ENCODE data around the gene DCAF15. TPM values are rescaled to one million over a fixed set of nuclear protein-coding genes. Genes with fewer than 3 reads are reported as not detected.
"Not testable (repeated sequence)": the region's sequence is repeated elsewhere in the genome, so short reads cannot be mapped to it uniquely, and the experiment has no call there.

Gene DCAF15
- total RNA-seq, 1 experiment from 2014 or later: 35.5 TPM

- Mint-ChIP-seq H3K27me3 (ENCODE audit: unreplicated experiment) (no peaks in the 10 kb centered on the region), H3K36me3 (ENCODE audit: insufficient read depth, unreplicated experiment) (peaks cover 4% of the 10 kb centered on the region), H3K4me1 (ENCODE audit: low read depth, unreplicated experiment) (no peaks in the 10 kb centered on the region), H3K4me3 (ENCODE audit: low read depth, unreplicated experiment) (no peak overlapping the region), H3K9me3 (ENCODE audit: low read depth, unreplicated experiment) (no peaks in the 10 kb centered on the region), H3K27ac (ENCODE audit: unreplicated experiment) (no peak overlapping the region)
- no TSS peak for BruUV-seq (replicated peaks)
- no peak for TF ChIP-seq CTCF (IDR thresholded peaks at IDR 0.05; ENCODE audit: unreplicated experiment)
- intact Hi-C loops (cut with micrococcal nuclease; ENCODE audit: unreplicated experiment): no loop called here
- CTCF ChIA-PET: no interaction called here
- no peak for DNase-seq
These were observed 16.1 kb downstream of the DCAF15 start for GRCh38 chr19:13968383-13968935.

- CTCF ChIA-PET: no interaction called here
- Mint-ChIP-seq H3K4me1 (ENCODE audit: low read depth, unreplicated experiment) (no peaks in the 10 kb centered on the region), H3K27ac (ENCODE audit: unreplicated experiment) (no peak overlapping the region), H3K4me3 (ENCODE audit: low read depth, unreplicated experiment) (no peak overlapping the region), H3K36me3 (ENCODE audit: insufficient read depth, unreplicated experiment) (peaks cover 5% of the 10 kb centered on the region), H3K9me3 (ENCODE audit: low read depth, unreplicated experiment) (no peaks in the 10 kb centered on the region), H3K27me3 (ENCODE audit: unreplicated experiment) (no peaks in the 10 kb centered on the region)
- DNase-seq: no peak
- TF ChIP-seq CTCF (IDR thresholded peaks at IDR 0.05; ENCODE audit: unreplicated experiment): no peak
- intact Hi-C loops (cut with micrococcal nuclease; ENCODE audit: unreplicated experiment): no loop called here
- no TSS peak for BruUV-seq (replicated peaks)
These were observed 16.7 kb downstream of the DCAF15 start for GRCh38 chr19:13968999-13969398.

- Mint-ChIP-seq H3K4me1 (ENCODE audit: low read depth, unreplicated experiment) (no peaks in the 10 kb centered on the region), H3K4me3 (ENCODE audit: low read depth, unreplicated experiment) (no peak overlapping the region), H3K9me3 (ENCODE audit: low read depth, unreplicated experiment) (no peaks in the 10 kb centered on the region), H3K27me3 (ENCODE audit: unreplicated experiment) (no peaks in the 10 kb centered on the region), H3K36me3 (ENCODE audit: insufficient read depth, unreplicated experiment) (peaks cover 8% of the 10 kb centered on the region), H3K27ac (ENCODE audit: unreplicated experiment) (no peak overlapping the region)
- DNase-seq: no peak
- intact Hi-C loops (cut with micrococcal nuclease; ENCODE audit: unreplicated experiment): no loop called here
- no peak for TF ChIP-seq CTCF (IDR thresholded peaks at IDR 0.05; ENCODE audit: unreplicated experiment)
- CTCF ChIA-PET: no interaction called here
- no TSS peak for BruUV-seq (replicated peaks)
These were observed 17.6 kb downstream of the DCAF15 start for GRCh38 chr19:13969897-13970296.

- intact Hi-C loops (cut with micrococcal nuclease; ENCODE audit: unreplicated experiment); H3K27me3 Mint-ChIP-seq (ENCODE audit: unreplicated experiment); H3K4me1 Mint-ChIP-seq (ENCODE audit: low read depth, unreplicated experiment); H3K4me3 Mint-ChIP-seq (ENCODE audit: low read depth, unreplicated experiment); CTCF ChIA-PET; H3K36me3 Mint-ChIP-seq (ENCODE audit: insufficient read depth, unreplicated experiment); DNase-seq; BruUV-seq (replicated peaks); H3K27ac Mint-ChIP-seq (ENCODE audit: unreplicated experiment); H3K9me3 Mint-ChIP-seq (ENCODE audit: low read depth, unreplicated experiment): not testable (repeated sequence)
These were observed 19.6 kb downstream of the DCAF15 start for GRCh38 chr19:13971868-13972267.

- no peak for TF ChIP-seq CTCF (IDR thresholded peaks at IDR 0.05; ENCODE audit: unreplicated experiment)
- Mint-ChIP-seq H3K4me3 (ENCODE audit: low read depth, unreplicated experiment) (no peak overlapping the region), H3K27me3 (ENCODE audit: unreplicated experiment) (no peaks in the 10 kb centered on the region), H3K27ac (ENCODE audit: unreplicated experiment) (no peak overlapping the region), H3K36me3 (ENCODE audit: insufficient read depth, unreplicated experiment) (peaks cover 4% of the 10 kb centered on the region), H3K9me3 (ENCODE audit: low read depth, unreplicated experiment) (no peaks in the 10 kb centered on the region), H3K4me1 (ENCODE audit: low read depth, unreplicated experiment) (no peaks in the 10 kb centered on the region)
- CTCF ChIA-PET: no interaction called here
- intact Hi-C loops (cut with micrococcal nuclease; ENCODE audit: unreplicated experiment): no loop called here
- no TSS peak for BruUV-seq (replicated peaks)
- no peak for DNase-seq
These were observed 20.3 kb downstream of the DCAF15 start for GRCh38 chr19:13972368-13973155.

- intact Hi-C loops (cut with micrococcal nuclease; ENCODE audit: unreplicated experiment); H3K9me3 Mint-ChIP-seq (ENCODE audit: low read depth, unreplicated experiment); H3K27ac Mint-ChIP-seq (ENCODE audit: unreplicated experiment); H3K27me3 Mint-ChIP-seq (ENCODE audit: unreplicated experiment); CTCF ChIA-PET; BruUV-seq (replicated peaks); H3K36me3 Mint-ChIP-seq (ENCODE audit: insufficient read depth, unreplicated experiment); H3K4me1 Mint-ChIP-seq (ENCODE audit: low read depth, unreplicated experiment); H3K4me3 Mint-ChIP-seq (ENCODE audit: low read depth, unreplicated experiment); DNase-seq: not testable (repeated sequence)
These were observed 21.2 kb downstream of the DCAF15 start for GRCh38 chr19:13973479-13973878.
